ENCODE results near the gene TPM4.

- TF ChIP-seq CTCF (IDR thresholded peaks at IDR 0.05): no peak
- no peak for TF ChIP-seq POLR2A (IDR thresholded peaks at IDR 0.05)
These were observed 18.8 kb downstream of the TPM4 start for GRCh38 chr19:16095071-16095571.

Data from body of pancreas (tissue), 4 donors.